ENCODE results near the gene ATXN10. TPM values are rescaled to one million over a fixed set of nuclear protein-coding genes. Genes with fewer than 3 reads are reported as not detected.

The ATXN10 gene
- total RNA-seq, 1 experiment from 2014 or later = 303 TPM

DNA sequence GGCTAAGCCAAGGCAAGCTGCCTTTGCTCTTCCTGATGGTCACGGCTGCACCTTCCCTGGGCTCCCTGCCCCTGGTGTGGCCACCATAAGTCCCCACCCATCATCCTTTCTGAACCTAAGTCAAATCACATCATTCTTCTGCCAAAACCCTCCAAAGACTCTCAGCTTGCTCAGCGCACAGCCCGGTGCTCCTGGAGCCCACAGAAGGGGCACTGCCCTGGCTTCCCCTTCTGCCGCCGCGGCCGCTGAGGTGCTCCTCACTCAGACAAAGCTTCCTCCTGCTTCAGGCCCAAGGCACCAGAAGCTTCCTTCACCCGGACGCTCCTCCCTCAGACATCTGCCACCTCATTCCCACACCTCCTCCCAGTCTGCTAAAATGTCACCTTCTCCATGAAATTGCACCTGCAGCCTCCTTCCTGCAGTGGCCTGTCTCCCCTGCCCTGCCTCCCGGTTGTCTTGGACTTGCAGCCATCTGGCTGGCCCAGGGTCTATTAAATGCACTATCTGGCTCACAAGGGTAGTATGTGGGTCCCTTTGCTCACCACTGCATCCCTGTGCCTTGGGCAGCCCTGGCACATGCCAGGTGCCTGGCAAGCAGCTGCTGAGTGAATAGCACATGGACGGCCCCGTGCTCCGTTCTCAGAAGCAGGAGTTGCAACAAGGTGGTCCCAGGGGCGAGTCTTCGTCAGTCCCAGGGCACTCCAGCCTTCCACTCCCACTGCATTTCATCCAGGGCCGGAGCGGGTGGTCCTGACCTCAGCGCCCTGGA is 197.1 kb downstream of the ATXN10 start:
- H3K4me1 ChIP-seq (replicated peaks; ENCODE audit: insufficient read depth) = peaks cover 6% of the 10 kb centered on the region; the same call in 1 of the 2 replicates
- no TSS peak for BruUV-seq (replicated peaks)
- H3K36me3 ChIP-seq (ENCODE audit: low read depth) = no peaks in the 10 kb centered on the region
- CTCF ChIA-PET = no interaction called here
- POLR2A ChIA-PET (ENCODE audit: unreplicated experiment) = no interaction called here
- H4K20me1 ChIP-seq (ENCODE audit: insufficient read depth) = no peaks in the 10 kb centered on the region
- H3K79me2 ChIP-seq (ENCODE audit: low read depth) = no peaks in the 10 kb centered on the region
- H3K9me2 ChIP-seq (ENCODE audit: insufficient read depth) = no peaks in the 10 kb centered on the region
- H3K4me3 ChIP-seq = no peak overlapping the region
- H3K27me3 ChIP-seq (ENCODE audit: insufficient read depth, low read depth) = no peaks in the 10 kb centered on the region
- TF ChIP-seq, protein P1, sequence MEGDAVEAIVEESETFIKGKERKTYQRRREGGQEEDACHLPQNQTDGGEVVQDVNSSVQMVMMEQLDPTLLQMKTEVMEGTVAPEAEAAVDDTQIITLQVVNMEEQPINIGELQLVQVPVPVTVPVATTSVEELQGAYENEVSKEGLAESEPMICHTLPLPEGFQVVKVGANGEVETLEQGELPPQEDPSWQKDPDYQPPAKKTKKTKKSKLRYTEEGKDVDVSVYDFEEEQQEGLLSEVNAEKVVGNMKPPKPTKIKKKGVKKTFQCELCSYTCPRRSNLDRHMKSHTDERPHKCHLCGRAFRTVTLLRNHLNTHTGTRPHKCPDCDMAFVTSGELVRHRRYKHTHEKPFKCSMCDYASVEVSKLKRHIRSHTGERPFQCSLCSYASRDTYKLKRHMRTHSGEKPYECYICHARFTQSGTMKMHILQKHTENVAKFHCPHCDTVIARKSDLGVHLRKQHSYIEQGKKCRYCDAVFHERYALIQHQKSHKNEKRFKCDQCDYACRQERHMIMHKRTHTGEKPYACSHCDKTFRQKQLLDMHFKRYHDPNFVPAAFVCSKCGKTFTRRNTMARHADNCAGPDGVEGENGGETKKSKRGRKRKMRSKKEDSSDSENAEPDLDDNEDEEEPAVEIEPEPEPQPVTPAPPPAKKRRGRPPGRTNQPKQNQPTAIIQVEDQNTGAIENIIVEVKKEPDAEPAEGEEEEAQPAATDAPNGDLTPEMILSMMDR (conservative IDR thresholded peaks at IDR 0.05) = no peak
- no peak for TF ChIP-seq EZH2 (IDR thresholded peaks at IDR 0.05; ENCODE audit: low read depth)
- no peak overlapping the region for H3K4me2 ChIP-seq
- H3K27ac ChIP-seq = no peak overlapping the region
- peaks cover 9% of the 10 kb centered on the region; the same call in 1 of the 2 replicates for H3K9me3 ChIP-seq (ENCODE audit: insufficient read depth, low read depth)
- no peak for DNase-seq
- H3F3A ChIP-seq (ENCODE audit: insufficient read depth, low read depth) = peaks cover under 1% of the 10 kb centered on the region; the same call in 1 of the 2 replicates
- intact Hi-C loops (cut with micrococcal nuclease; ENCODE audit: unreplicated experiment) = no loop called here
- H2AFZ ChIP-seq = no peak overlapping the region

DNA sequence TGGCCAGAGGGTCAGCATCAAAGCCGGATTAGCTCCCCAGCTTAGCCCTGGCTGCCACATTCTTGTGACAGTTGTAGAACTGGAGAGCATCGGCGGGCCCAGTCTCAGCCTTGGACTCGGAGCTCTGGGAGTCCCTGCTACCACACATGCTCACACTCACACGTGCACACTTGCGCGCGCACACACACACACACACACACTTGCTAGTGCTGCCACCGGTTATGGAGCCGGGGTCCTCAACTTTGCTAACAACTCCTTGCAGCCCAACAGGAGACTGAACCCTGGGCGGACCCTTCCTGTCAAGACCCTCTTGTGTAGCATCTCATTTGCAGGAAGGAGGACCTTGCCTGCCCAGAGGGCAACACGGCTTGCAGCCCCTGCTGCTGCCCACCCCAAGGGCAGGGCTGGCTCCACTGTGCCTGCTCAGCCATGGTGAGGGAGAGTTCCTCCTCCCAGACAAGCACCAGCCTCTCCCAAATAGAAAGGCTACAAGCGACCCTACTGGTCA is 197.8 kb downstream of the ATXN10 start:
- intact Hi-C loops (cut with micrococcal nuclease; ENCODE audit: unreplicated experiment) = no loop called here
- Histone ChIP-seq H3K79me2 (ENCODE audit: low read depth) (no peaks in the 10 kb centered on the region), H3K4me2 (no peak overlapping the region), H3F3A (ENCODE audit: insufficient read depth, low read depth) (no peaks in the 10 kb centered on the region; the same call in 1 of the 2 replicates), H3K36me3 (ENCODE audit: low read depth) (no peaks in the 10 kb centered on the region), H2AFZ (no peak overlapping the region), H3K4me3 (no peak overlapping the region), H3K4me1 (replicated peaks; ENCODE audit: insufficient read depth) (no peaks in the 10 kb centered on the region), H3K27ac (no peak overlapping the region), H4K20me1 (ENCODE audit: insufficient read depth) (no peaks in the 10 kb centered on the region), H3K9me2 (ENCODE audit: insufficient read depth) (no peaks in the 10 kb centered on the region), H3K27me3 (ENCODE audit: insufficient read depth, low read depth) (no peaks in the 10 kb centered on the region), H3K9me3 (ENCODE audit: insufficient read depth, low read depth) (peaks cover 9% of the 10 kb centered on the region; the same call in 1 of the 2 replicates)
- ChIA-PET CTCF (no interaction called here), POLR2A (ENCODE audit: unreplicated experiment) (no interaction called here)
- DNase-seq = no peak
- no TSS peak for BruUV-seq (replicated peaks)
- no peak for TF ChIP-seq EZH2 (IDR thresholded peaks at IDR 0.05; ENCODE audit: low read depth)

DNA sequence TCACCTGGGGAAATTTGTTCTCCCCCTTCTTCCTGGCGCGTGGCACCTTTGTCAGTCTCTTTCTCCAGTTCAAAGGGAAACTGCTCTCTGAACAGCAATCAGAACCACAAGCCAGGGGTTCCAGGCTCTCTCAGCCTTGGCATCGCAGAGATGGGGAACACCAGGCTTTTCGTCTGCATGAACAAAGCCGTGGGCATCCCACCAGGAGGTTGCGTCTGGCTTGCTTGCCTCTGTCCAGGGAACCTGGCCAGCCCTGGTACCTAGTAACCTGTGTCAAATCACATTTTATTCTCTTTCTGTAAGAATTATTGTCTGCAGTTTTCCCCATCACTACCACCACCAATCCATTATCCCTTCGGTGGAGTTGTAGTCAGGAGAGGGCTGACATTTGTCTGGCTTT is 198.4 kb downstream of the ATXN10 start:
- TF ChIP-seq, protein P1 (conservative IDR thresholded peaks at IDR 0.05) = no peak
- TF ChIP-seq EZH2 (IDR thresholded peaks at IDR 0.05; ENCODE audit: low read depth) = no peak
- Histone ChIP-seq H3K4me2 (no peak overlapping the region), H3K27ac (no peak overlapping the region), H3K4me1 (replicated peaks; ENCODE audit: insufficient read depth) (no peaks in the 10 kb centered on the region), H3K27me3 (ENCODE audit: insufficient read depth, low read depth) (no peaks in the 10 kb centered on the region), H3K4me3 (no peak overlapping the region), H3F3A (ENCODE audit: insufficient read depth, low read depth) (peaks cover 1% of the 10 kb centered on the region; the same call in 1 of the 2 replicates), H3K9me2 (ENCODE audit: insufficient read depth) (no peaks in the 10 kb centered on the region), H3K79me2 (ENCODE audit: low read depth) (no peaks in the 10 kb centered on the region), H3K36me3 (ENCODE audit: low read depth) (no peaks in the 10 kb centered on the region), H4K20me1 (ENCODE audit: insufficient read depth) (no peaks in the 10 kb centered on the region), H2AFZ (no peak overlapping the region), H3K9me3 (ENCODE audit: insufficient read depth, low read depth) (peaks cover 9% of the 10 kb centered on the region; the same call in 1 of the 2 replicates)
- ChIA-PET CTCF (no interaction called here), POLR2A (ENCODE audit: unreplicated experiment) (no interaction called here)
- intact Hi-C loops (cut with micrococcal nuclease; ENCODE audit: unreplicated experiment) = no loop called here
- DNase-seq = no peak
- no TSS peak for BruUV-seq (replicated peaks)

All from PC-9 (cell line).